HG02981 (cell line): ENCODE measurements around the gene MPPED1.

Experiments used
- ATAC-seq: cut with Tn5 transposase; IDR thresholded peaks from one replicate; pipeline ENCODE4 v1.9.1; 2021; ENCODE audit warnings: mild to moderate bottlenecking, moderate library complexity; ENCODE audit not compliant: unreplicated experiment

MPPED1 gene

DNA sequence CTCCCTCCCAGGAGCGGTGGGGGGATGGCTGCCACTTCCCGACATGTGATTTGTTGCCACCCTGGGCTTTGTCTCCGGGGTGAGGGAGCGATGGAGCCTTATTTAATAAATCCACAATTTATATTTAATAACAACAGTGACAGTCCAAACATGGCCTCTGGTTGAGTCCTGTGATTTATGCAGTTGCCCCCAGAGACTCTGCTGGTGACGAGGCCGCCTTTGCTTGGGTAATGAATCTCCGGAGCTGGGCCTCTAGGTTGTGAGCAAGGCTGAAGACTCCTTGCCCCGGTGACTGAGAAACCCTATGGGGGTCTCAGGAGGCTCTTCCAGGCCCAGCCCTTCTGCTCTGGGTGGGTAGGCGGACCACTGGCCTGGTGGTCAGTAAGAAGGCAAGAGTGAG, 16.7 kb downstream of the MPPED1 start:
- ATAC-seq, result no peak

DNA sequence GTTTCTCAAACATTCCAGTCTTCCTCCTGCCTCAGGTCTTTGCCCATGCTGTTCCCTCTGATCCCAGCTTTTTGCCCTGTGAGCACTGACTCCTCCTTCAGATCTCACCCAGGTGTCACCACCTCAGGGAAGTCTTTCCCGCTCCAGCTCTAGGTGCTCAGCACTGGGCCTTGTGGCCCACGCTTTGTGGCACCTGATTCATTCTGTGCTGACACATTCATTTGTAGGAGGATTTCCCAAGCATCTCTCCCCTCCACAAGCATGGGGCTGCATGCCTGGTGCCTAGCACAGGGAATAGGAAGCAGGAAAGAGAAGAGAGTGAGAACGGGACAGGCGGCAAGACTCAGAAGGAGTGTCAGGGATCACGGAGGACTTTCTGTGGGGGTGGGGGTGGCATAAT, 17.6 kb downstream of the MPPED1 start:
- ATAC-seq, result no peak

- ATAC-seq, result no peak
These were observed 20.2 kb downstream of the MPPED1 start for GRCh38 chr22:43431808-43432554.

- no peak for ATAC-seq
These were observed 21.1 kb downstream of the MPPED1 start for GRCh38 chr22:43432883-43433415.

- ATAC-seq, result no peak
These were observed 21.8 kb downstream of the MPPED1 start for GRCh38 chr22:43433451-43434274.

GRCh38 chr22:43434275-43434927, 22.6 kb downstream of the MPPED1 start:
- no peak for ATAC-seq

- ATAC-seq, result no peak
These were observed 23.1 kb downstream of the MPPED1 start for GRCh38 chr22:43434928-43435311.

GRCh38 chr22:43435851-43436811, 24.3 kb downstream of the MPPED1 start:
- no peak for ATAC-seq

DNA sequence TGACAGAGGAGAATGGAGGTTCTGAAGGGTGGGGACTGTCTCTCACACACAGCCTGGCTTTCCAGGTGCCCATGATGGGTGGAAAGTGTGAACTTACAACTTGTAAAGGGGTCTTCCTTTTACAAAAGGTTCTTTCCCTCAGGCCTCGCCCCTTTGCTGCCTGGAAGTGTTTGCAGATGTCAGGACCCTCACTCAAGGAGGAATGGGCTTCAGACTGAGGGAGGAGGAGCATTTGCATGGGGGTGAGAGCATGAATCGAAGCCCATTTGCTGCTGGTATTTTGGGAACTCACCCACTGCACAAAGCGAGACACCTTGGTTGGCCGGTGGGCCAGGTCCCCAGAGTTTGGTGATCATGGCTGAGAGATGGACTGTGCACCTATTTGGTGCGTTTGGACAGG, 25.1 kb downstream of the MPPED1 start:
- no peak for ATAC-seq

DNA sequence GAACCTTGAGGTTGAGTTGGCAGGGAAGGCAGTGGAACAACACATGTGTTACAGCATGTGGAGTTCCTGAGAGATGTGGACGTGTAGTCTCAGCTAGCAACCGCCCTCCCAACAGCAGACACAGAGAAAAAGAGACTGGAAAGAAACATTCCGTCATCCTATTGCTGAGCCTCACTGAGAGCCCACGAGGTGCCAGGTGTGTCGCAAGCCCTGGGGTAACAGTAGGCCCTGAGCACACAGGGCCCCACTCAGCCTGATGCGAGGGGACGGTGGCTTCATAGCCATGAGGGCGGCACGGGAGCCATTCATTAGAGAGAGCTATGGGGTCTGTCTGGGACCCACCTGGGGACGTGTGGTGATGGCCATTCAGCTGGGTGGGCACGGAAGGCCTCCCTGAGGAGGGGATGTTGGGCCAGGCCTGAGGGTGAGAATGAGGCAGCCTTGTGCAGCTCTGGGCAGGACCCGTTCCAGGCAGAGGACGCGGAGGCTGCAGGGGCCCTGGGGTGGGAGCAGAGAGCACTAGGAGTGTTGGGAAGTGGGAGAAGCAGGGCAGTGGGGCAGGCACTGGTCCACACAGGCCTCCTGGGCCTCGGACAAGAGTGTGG, 26.2 kb downstream of the MPPED1 start:
- ATAC-seq, result no peak

- ATAC-seq, result no peak
These were observed 27.0 kb downstream of the MPPED1 start for GRCh38 chr22:43438666-43439347.

GRCh38 chr22:43439368-43440103, 27.7 kb downstream of the MPPED1 start:
- ATAC-seq, result no peak

DNA sequence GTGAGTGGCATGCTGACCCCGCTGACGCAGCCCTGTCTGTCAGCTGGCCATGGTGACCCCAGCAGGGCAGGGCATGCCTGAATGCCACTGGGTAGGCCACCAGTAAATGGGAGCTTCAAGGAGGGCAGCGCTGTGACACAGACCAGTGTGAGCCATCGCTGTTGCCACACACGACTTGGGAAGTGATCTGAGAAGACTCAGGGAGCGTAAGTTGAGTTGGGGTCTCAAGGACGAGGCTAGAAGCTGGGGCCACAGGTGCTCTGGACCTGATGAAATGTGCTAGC, 28.2 kb downstream of the MPPED1 start:
- no peak for ATAC-seq

DNA sequence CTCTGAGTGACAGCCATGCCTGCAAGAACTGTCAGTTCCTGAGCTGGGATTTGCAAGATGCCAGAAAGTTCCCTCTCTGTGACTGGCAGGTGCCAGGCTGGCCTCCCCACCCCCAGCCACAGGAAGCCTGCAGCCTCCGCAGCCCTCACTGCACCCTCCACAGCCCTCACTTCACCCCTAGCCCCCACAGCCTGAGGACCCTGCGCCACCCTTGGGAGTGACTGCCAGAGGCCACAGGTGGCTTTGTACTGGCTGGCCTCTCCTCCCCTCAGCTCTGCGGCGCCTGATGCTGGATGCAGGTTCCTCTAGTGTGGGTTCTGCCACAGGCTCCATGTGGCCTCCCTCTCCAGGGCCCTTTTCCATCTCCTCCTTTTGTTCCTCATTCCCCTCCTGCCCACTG, 28.7 kb downstream of the MPPED1 start:
- ATAC-seq, result no peak

- ATAC-seq, result no peak
These were observed 29.4 kb downstream of the MPPED1 start for GRCh38 chr22:43441216-43441615.

DNA sequence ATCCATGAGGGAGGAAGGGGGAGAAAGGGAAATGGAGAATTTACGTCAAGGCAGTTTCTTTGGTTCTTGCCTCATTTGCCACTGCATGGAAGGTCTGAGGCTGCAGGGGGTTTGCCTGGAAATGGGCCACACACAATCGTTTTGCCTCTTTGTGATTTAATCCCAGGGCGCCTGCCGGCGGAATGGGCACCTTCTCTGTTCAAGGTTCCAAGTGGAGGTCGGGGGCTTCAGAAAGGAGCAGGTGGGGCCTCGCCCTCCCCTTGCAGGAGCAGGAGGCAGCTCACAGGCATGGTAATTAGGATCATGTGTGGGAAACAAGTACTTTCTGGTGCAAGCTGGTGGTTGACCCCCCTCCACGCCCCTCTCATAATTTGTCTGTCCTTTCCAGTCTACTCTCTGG, 29.9 kb downstream of the MPPED1 start:
- ATAC-seq, result no peak

GRCh38 chr22:43442386-43443151, 30.8 kb downstream of the MPPED1 start:
- ATAC-seq, result no peak

DNA sequence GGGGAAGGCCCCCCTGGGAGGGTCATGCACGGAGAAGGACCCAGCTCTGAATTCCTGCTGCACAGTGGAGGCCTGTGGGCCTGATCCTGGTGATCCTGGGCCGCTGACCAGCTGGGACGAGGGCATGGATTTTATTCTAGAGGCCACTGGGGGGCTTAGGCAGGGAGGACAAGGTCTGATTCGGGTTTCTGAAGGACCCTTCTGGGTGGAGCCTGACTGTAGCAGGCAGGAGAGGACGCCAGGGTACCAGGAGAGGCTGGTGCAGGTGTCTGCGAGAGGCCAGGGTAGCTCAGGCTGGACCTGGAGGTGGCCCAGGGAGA, 31.3 kb downstream of the MPPED1 start:
- ATAC-seq, result no peak
